ENCODE results near the gene PSMB7.

The PSMB7 gene

DNA sequence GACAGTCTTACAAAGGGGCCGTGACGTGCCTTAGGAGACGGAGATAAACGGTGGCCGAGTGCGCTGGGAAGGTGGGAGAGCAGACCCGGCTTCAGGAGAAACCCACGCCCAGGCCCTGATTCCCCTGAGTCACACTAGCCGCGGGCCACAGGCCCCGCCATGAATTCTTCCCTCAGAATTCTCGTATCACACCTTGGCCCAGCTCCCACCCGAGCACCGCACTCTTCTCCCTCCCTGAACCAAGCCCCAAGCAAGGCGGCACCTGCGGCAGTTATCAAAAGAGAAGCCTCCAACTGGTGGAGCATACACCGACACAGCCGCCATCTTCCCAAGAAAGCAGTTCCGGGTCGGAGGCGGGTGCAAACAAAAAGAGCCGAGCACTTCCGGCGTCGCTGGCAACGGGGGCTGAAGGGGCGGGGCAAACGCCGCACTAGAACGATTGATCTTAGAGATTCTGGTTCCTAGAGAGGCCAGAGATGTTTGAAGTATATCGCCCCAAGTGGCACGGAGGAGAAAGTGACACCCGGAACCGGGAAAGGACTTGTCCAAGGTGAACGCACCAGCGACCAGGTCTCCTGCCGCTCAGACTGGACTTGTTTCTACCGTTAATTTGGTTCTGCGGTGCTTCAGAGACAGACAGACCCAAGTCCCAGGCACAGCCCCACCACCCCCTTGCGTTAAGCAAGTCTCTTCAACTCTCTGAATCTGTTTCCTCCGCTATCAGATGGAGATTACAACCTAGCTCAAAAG lies at the start of gene PSMB7:
Gene PSMB7, minus strand, starts transcription at position 341 of the 750 bp plus-strand sequence. Its CDS starts 17 bp downstream, at position 324.
- Histone ChIP-seq H3K36me3 (ENCODE audit: insufficient read depth, low read length) (peaks cover 42% of the 10 kb centered on the region), H3K9me3 (ENCODE audit: low read length) (no peaks in the 10 kb centered on the region), H3K27me3 (ENCODE audit: insufficient read depth, low read length) (no peaks in the 10 kb centered on the region), H3K4me2 (ENCODE audit: low read length) (peak within 1 kb of the TSS; percentile 90), H3K79me2 (ENCODE audit: insufficient read depth, low read length) (peaks cover 10% of the 10 kb centered on the region; the same call in 1 of the 2 replicates), H3K4me1 (ENCODE audit: insufficient read depth, low read length, severe bottlenecking) (peaks cover 10% of the 10 kb centered on the region), H3K9ac (ENCODE audit: low read length) (peak within 1 kb of the TSS; percentile 82), H3K27ac (ENCODE audit: low read depth, low read length, poor library complexity, severe bottlenecking) (peak within 1 kb of the TSS; percentile 13), H2AFZ (ENCODE audit: low read length) (peak within 1 kb of the TSS; percentile 95), H3K9me2 (ENCODE audit: low read depth, low read length) (no peaks in the 10 kb centered on the region), H3K4me3 (ENCODE audit: low read depth, low read length, poor library complexity, severe bottlenecking) (peak within 1 kb of the TSS; percentile 84), H4K20me1 (ENCODE audit: insufficient read depth, low read length) (no peaks in the 10 kb centered on the region), H3F3A (ENCODE audit: insufficient read depth, low read length) (no peaks in the 10 kb centered on the region)
- TF ChIP-seq EZH2 (IDR thresholded peaks at IDR 0.05; ENCODE audit: borderline replicate concordance, low read length) = no peak
- TF ChIP-seq, protein P1, sequence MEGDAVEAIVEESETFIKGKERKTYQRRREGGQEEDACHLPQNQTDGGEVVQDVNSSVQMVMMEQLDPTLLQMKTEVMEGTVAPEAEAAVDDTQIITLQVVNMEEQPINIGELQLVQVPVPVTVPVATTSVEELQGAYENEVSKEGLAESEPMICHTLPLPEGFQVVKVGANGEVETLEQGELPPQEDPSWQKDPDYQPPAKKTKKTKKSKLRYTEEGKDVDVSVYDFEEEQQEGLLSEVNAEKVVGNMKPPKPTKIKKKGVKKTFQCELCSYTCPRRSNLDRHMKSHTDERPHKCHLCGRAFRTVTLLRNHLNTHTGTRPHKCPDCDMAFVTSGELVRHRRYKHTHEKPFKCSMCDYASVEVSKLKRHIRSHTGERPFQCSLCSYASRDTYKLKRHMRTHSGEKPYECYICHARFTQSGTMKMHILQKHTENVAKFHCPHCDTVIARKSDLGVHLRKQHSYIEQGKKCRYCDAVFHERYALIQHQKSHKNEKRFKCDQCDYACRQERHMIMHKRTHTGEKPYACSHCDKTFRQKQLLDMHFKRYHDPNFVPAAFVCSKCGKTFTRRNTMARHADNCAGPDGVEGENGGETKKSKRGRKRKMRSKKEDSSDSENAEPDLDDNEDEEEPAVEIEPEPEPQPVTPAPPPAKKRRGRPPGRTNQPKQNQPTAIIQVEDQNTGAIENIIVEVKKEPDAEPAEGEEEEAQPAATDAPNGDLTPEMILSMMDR (IDR thresholded peaks at IDR 0.05; ENCODE audit: low read length) = peak; percentile 73

DNA sequence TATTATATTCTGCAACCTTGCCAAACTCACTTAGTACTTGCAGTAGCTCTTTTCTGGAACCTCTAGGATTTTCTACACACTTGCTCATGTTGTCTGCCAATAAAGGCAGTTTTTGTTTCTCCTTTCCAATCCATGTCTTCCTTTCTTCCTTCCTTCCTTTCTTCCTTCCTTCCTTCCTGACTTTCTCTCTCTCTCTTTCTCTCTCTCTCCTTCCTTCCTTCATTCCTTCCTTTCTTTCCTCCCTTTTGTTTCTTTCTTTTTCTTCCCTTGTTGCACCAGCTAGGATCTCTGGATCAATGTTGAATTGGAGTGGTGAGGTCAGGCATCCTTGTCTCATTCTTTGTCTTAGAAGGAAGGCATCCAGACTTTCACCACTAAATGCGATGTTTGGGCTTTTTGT lies 47.5 kb upstream of the PSMB7 start:
- Histone ChIP-seq H3K4me3 (ENCODE audit: low read depth, low read length, poor library complexity, severe bottlenecking) (no peak overlapping the region), H3K27ac (ENCODE audit: low read depth, low read length, poor library complexity, severe bottlenecking) (no peak overlapping the region), H3K9ac (ENCODE audit: low read length) (no peak overlapping the region), H3K9me2 (ENCODE audit: low read depth, low read length) (no peaks in the 10 kb centered on the region), H3K4me1 (ENCODE audit: insufficient read depth, low read length, severe bottlenecking) (no peaks in the 10 kb centered on the region), H3F3A (ENCODE audit: insufficient read depth, low read length) (no peaks in the 10 kb centered on the region), H3K4me2 (ENCODE audit: low read length) (no peak overlapping the region), H3K79me2 (ENCODE audit: insufficient read depth, low read length) (no peaks in the 10 kb centered on the region), H3K27me3 (ENCODE audit: insufficient read depth, low read length) (peaks cover 3% of the 10 kb centered on the region; the same call in 1 of the 2 replicates), H2AFZ (ENCODE audit: low read length) (no peak overlapping the region), H3K9me3 (ENCODE audit: low read length) (no peaks in the 10 kb centered on the region), H3K36me3 (ENCODE audit: insufficient read depth, low read length) (no peaks in the 10 kb centered on the region), H4K20me1 (ENCODE audit: insufficient read depth, low read length) (no peaks in the 10 kb centered on the region)
- no peak for TF ChIP-seq EZH2 (IDR thresholded peaks at IDR 0.05; ENCODE audit: borderline replicate concordance, low read length)
- TF ChIP-seq, protein P1 (IDR thresholded peaks at IDR 0.05; ENCODE audit: low read length) = no peak

DNA sequence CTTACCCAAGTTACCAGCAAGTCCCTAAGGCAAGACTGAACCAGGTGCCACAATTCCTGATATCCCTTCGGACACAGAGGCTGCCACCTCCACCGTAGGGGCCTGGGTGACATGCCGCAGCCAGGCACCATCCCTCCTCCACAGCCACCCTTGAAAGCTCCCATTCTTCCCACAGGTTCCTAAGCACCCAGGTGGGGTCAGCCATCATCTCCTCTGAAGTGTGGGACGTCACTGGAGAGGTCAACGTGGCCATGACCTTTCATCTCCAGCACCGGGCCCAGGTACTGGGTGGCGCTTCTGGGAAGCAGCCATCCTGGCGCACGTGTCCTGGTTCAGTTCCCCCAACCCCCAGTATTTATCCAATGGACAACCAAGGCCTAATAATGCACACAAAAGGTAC lies 43.2 kb upstream of the PSMB7 start:
- H3K9ac ChIP-seq (ENCODE audit: low read length) = no peak overlapping the region
- H3K9me3 ChIP-seq (ENCODE audit: low read length) = no peaks in the 10 kb centered on the region
- no peaks in the 10 kb centered on the region for H3K79me2 ChIP-seq (ENCODE audit: insufficient read depth, low read length)
- H3F3A ChIP-seq (ENCODE audit: insufficient read depth, low read length) = no peaks in the 10 kb centered on the region
- TF ChIP-seq EZH2 (IDR thresholded peaks at IDR 0.05; ENCODE audit: borderline replicate concordance, low read length) = no peak
- TF ChIP-seq, protein P1 (IDR thresholded peaks at IDR 0.05; ENCODE audit: low read length) = no peak
- H3K9me2 ChIP-seq (ENCODE audit: low read depth, low read length) = no peaks in the 10 kb centered on the region
- no peak overlapping the region for H3K4me3 ChIP-seq (ENCODE audit: low read depth, low read length, poor library complexity, severe bottlenecking)
- 0 out of 2 replicates have a peak, but pooled peaks cover 3% of the 10 kb centered on the region for H3K27me3 ChIP-seq (ENCODE audit: insufficient read depth, low read length)
- H3K4me2 ChIP-seq (ENCODE audit: low read length) = no peak overlapping the region
- H3K4me1 ChIP-seq (ENCODE audit: insufficient read depth, low read length, severe bottlenecking) = no peaks in the 10 kb centered on the region
- H3K36me3 ChIP-seq (ENCODE audit: insufficient read depth, low read length) = no peaks in the 10 kb centered on the region
- H4K20me1 ChIP-seq (ENCODE audit: insufficient read depth, low read length) = no peaks in the 10 kb centered on the region
- H2AFZ ChIP-seq (ENCODE audit: low read length) = no peak overlapping the region
- no peak overlapping the region for H3K27ac ChIP-seq (ENCODE audit: low read depth, low read length, poor library complexity, severe bottlenecking)

Measured in OCI-LY1 (cell line).